AG10803 (cell line): Measurements from ENCODE around the gene KCTD16.
A peak's percentile ranks its signal among the peaks of the same experiment; 100 is the strongest.

ENCODE experiments used
- DNase-seq: peaks from one replicate; pipeline ENCODE4 v3.0.0; 2010; ENCODE audit warnings: low read depth
- H3K4me3 ChIP-seq: 2 replicates; pipeline ENCODE4 v1.5.1; 2011; ENCODE audit warnings: mild to moderate bottlenecking, low read length, control low read depth
- TF ChIP-seq, protein P1 (sequence below): conservative IDR thresholded peaks from 2 replicates; pipeline ENCODE4 v1.5.1; 2011; ENCODE audit warnings: mild to moderate bottlenecking, low read length, control low read depth, inconsistent platforms

The KCTD16 gene

DNA sequence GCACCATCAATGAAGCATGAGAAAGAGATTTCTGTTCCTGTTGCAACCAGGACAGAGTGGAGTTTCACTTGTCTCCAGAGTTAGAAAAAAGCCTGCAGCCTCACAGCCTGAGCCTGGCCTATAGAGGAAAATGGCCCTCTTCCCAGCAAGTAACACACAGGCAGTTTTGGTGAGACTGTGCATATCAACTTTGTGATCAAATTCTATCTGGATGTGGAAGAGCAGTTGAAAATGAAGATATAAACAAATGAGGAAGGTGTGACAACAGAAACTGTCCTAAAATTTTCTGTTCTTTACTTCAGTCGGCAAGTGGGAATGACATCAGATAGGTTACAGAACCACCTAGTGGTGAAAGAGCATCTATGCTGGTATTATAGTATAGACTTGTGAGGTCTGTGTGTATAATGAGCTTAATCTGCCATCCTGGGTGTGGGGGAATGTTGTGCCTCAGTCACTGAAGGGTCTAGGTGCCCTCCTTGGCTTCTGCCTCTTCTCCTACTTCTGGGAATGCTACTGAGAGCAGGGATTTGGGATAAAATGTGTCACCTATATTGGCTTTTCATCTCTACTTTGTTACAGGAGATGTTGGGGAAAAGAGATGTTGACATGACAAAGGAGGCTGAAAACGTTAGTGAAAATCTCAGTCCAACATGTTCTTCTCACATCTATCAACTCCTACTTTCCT, 28.4 kb upstream of the KCTD16 start:
- TF ChIP-seq, protein P1, sequence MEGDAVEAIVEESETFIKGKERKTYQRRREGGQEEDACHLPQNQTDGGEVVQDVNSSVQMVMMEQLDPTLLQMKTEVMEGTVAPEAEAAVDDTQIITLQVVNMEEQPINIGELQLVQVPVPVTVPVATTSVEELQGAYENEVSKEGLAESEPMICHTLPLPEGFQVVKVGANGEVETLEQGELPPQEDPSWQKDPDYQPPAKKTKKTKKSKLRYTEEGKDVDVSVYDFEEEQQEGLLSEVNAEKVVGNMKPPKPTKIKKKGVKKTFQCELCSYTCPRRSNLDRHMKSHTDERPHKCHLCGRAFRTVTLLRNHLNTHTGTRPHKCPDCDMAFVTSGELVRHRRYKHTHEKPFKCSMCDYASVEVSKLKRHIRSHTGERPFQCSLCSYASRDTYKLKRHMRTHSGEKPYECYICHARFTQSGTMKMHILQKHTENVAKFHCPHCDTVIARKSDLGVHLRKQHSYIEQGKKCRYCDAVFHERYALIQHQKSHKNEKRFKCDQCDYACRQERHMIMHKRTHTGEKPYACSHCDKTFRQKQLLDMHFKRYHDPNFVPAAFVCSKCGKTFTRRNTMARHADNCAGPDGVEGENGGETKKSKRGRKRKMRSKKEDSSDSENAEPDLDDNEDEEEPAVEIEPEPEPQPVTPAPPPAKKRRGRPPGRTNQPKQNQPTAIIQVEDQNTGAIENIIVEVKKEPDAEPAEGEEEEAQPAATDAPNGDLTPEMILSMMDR, result peak; percentile 90
- DNase-seq, result peak; percentile 65

DNA sequence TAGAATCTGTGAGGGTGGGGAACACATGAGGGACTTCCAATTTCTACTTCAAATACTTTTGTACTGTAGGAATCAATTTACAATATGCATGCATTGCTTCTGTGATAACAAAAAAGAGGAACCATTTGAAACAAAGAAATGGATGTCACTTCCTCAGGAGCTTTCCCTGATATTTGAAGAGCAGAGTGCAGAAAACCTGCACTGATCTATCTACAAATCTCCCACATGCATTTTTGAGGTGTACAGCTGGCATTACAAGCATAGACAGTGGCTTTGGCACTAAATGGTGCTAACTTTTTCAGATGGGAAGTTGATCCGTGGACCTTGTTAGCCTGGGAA, 27.9 kb upstream of the KCTD16 start:
- TF ChIP-seq, protein P1, result no peak
- H3K4me3 ChIP-seq, result no peak overlapping the region
- DNase-seq, result peak; percentile 27

More for the DNA sequence above, 28.4 kb upstream of the KCTD16 start:
- H3K4me3 ChIP-seq, result no peak overlapping the region

DNA sequence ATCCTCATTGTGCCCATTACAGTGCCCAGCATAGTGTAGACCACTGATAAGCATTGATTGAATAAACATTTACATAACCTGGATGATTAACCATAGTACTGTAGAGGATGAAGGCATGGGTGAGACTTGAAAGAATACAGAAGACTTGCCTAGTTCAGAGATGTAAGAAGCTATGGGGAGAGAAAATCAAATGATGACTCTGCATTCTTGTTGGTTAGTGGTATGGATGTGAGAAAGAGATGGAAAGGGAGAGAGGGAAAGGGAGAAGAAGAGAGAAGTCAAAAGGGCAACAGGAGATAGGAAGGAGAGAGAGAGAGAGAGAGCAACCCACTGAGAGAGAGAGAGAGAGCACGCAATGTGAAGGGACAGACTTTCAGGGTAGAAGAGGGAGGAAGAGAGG, 27.0 kb upstream of the KCTD16 start:
- DNase-seq, result no peak
- no peak overlapping the region for H3K4me3 ChIP-seq
- TF ChIP-seq, protein P1, result no peak

DNA sequence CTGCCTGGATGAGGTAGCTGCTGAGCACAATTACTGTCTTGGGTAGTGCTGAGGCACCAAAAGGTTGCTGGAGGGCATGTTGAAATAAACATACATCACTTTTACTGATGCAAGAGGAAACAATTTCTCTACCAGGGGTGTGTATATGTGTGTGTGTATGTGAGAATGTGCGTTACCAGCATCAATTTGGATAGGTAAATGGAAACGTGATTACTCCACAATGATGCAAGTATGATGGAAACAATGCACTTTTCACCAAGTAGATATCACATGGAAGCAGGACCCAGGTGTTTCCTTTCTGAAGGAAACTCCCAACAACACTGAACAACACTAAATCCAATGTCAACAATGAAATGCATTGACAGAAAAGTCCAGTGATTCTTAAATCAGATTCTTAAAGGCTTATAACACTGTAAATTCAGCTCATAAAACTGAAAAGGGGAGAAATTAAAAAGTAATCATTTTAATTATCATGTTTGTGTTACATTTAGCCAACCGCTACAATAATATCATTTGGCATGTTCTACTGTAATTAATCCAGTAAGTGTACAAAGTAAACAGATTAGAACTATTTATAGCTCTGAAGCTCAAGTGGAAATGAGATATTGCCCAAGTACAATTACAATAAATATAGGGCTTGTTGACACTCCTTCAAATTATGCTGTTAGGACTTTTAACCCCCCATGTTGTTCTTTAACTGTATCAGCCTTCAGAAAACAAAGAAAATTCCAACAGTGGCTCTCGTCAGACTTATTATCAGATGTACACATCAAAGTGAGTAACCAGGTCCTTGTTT, 25.5 kb upstream of the KCTD16 start:
- DNase-seq, result no peak
- no peak overlapping the region for H3K4me3 ChIP-seq
- TF ChIP-seq, protein P1, result no peak

DNA sequence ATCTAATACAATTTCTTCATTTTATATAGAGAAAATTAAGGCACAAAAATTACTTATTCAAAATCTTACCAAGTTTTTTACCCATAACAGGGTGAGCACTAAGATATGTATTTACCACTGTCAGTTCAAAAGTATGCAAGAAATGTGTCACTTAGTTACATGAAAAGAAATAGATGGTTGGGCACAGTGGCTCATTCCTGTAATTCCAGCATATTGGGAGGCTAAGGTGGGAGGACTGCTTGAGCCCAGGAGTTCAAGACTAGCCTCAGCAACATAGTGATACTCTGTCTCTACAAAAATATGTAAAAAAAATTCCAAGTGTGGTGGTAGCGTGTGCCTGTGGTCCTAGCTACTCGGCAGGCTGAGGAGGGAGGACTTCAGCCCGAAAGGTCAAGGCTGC, 19.6 kb upstream of the KCTD16 start:
- peak; percentile 69 for DNase-seq
- TF ChIP-seq, protein P1, result no peak
- H3K4me3 ChIP-seq, result no peak overlapping the region

DNA sequence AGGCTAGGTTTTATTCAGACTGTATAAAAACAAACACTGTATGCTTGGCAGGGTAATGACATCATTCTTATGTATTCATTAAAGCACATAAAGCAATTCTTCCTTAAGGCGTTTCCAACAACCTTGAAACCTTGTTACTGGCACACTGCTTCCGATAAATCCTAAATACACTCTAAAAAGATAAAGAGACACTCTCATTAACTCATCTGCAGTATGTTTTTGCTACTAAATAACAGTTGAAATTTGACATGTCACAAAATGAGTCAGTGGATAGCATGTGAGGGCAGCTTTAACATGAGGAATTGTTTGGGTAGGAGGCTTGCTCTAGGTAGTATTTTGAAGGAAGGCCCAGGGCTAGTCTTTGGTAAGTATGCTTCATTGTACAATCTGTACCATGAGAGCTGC, 13.9 kb upstream of the KCTD16 start:
- TF ChIP-seq, protein P1, result no peak
- no peak for DNase-seq
- no peak overlapping the region for H3K4me3 ChIP-seq

DNA sequence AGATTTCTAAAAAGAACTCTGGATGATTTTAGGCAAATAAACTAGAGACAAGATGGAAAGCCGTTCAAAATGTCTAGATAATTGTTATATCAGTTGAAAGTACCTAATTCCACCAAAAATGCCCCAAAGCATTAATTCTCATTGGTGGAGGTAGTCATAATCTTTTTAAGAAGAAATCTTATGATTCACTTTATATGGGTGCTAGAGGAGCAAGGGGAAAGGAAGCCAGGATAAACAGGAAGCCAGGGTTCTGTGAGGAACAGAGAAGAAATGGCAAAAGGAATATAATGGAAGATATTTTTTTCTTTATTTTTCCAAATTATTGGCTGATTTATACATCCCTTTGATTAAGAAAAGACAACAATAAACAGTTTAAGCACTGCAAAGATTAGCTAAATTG, 8.0 kb upstream of the KCTD16 start:
- DNase-seq, result no peak
- no peak overlapping the region for H3K4me3 ChIP-seq
- TF ChIP-seq, protein P1, result no peak
